IMR-90 (cell line): ENCODE results near the gene S100B. TPM values are rescaled to one million over a fixed set of nuclear protein-coding genes. Genes with fewer than 3 reads are reported as not detected.
A peak's percentile ranks its signal among the peaks of the same experiment; 100 is the strongest.

Experiments used
- ATAC-seq: fragments of 200-7000 bp; cut with Tn5 transposase; 2 replicates; pipeline ENCODE4 v1.9.1; 2020; ENCODE audit warnings: low read depth, mild to moderate bottlenecking, moderate library complexity
- BruUV-seq: library from RNA; stranded (reverse); fragments of 400-500 nt; replicated peaks from 2 replicates; lab custom pipeline; 2021; lab: Mats Ljungman, UMichigan
- CTCF ChIA-PET: fragments of 300-600 bp; formaldehyde crosslinking; extraction: SDS; loops from one replicate; lab custom pipeline; 2021; ENCODE audit warnings: antibody characterized with exemption; lab: Yijun Ruan, JAX
- POLR2A ChIA-PET: fragments of 300-600 bp; sonication (Branson Sonifier 250); formaldehyde crosslinking; loops from one replicate; lab custom pipeline; 2022; ENCODE audit warnings: antibody characterized with exemption; ENCODE audit not compliant: unreplicated experiment; lab: Charles Lee
- DNase-seq: peaks from one replicate; pipeline ENCODE4 v3.0.0; 2013
- H2AFZ ChIP-seq: replicated peaks from 2 replicates; pipeline ENCODE3; 2013; ENCODE audit warnings: low read length, mild to moderate bottlenecking; ENCODE audit not compliant: poor library complexity
- H2AK5ac ChIP-seq: 2 replicates; pipeline ENCODE4 v1.6.1; 2013; ENCODE audit warnings: low read depth, low read length, inconsistent platforms
- H2AK9ac ChIP-seq: replicated peaks from 2 replicates; pipeline ENCODE3; 2013; ENCODE audit warnings: mild to moderate bottlenecking, low read depth, low read length, moderate library complexity; ENCODE audit not compliant: poor library complexity
- H2BK120ac ChIP-seq: 2 replicates; pipeline ENCODE4 v1.6.1; 2013; ENCODE audit warnings: low read depth, low read length, inconsistent platforms
- H2BK15ac ChIP-seq: 3 replicates; pipeline ENCODE4 v1.6.1; 2013; ENCODE audit warnings: low read depth, low read length, inconsistent platforms
- H2BK20ac ChIP-seq: 2 replicates; pipeline ENCODE4 v1.6.1; 2013; ENCODE audit warnings: low read depth, mild to moderate bottlenecking, inconsistent platforms, low read length, moderate library complexity
- H2BK5ac ChIP-seq: 2 replicates; pipeline ENCODE4 v1.6.1; 2013; ENCODE audit warnings: mild to moderate bottlenecking, low read depth, low read length, inconsistent platforms; ENCODE audit not compliant: poor library complexity, severe bottlenecking
- H3K14ac ChIP-seq: replicated peaks from 2 replicates; pipeline ENCODE4 v1.6.1; 2013; ENCODE audit warnings: low read depth, low read length, inconsistent platforms
- H3K18ac ChIP-seq: 2 replicates; pipeline ENCODE4 v1.6.1; 2013; ENCODE audit warnings: low read depth, low read length, control low read depth
- H3K23ac ChIP-seq: 2 replicates; pipeline ENCODE4 v1.6.1; 2013; ENCODE audit warnings: low read depth, low read length, inconsistent platforms
- H3K27ac ChIP-seq: 2 replicates; pipeline ENCODE4 v1.5.1; 2013; ENCODE audit warnings: mild to moderate bottlenecking, control low read depth, low read length; ENCODE audit not compliant: insufficient read depth
- H3K27me3 ChIP-seq: 2 replicates; pipeline ENCODE4 v1.6.1; 2013; ENCODE audit warnings: low read length; ENCODE audit not compliant: control insufficient read depth, insufficient read depth
- H3K36me3 ChIP-seq: 2 replicates; pipeline ENCODE4 v1.6.1; 2013; ENCODE audit warnings: low read length, mixed read lengths; ENCODE audit not compliant: control insufficient read depth, insufficient read depth
- H3K4ac ChIP-seq: 2 replicates; pipeline ENCODE4 v1.6.1; 2013; ENCODE audit warnings: low read depth, low read length, inconsistent platforms
- H3K4me1 ChIP-seq: 2 replicates; pipeline ENCODE4 v1.6.1; 2013; ENCODE audit warnings: low read length, mixed read lengths; ENCODE audit not compliant: control insufficient read depth, insufficient read depth
- H3K4me2 ChIP-seq: 2 replicates; pipeline ENCODE4 v1.6.1; 2013; ENCODE audit warnings: low read depth, mild to moderate bottlenecking, control low read depth, low read length, moderate library complexity
- H3K4me3 ChIP-seq: 2 replicates; pipeline ENCODE4 v1.5.1; 2013; ENCODE audit warnings: low read depth, mild to moderate bottlenecking, control low read depth, low read length, moderate library complexity; ENCODE audit not compliant: insufficient read depth
- H3K56ac ChIP-seq: 2 replicates; pipeline ENCODE4 v1.6.1; 2013; ENCODE audit warnings: low read length, inconsistent platforms; ENCODE audit not compliant: insufficient read depth; ENCODE audit errors: extremely low read depth
- H3K79me1 ChIP-seq, 2 experiments: 2 replicates each; pipeline ENCODE4 v1.6.1; 2013; ENCODE audit warnings: low read length in 2 of 2, inconsistent platforms in 1 of 2, low read depth in 1 of 2
- H3K9ac ChIP-seq: 2 replicates; pipeline ENCODE4 v1.6.1; 2013; ENCODE audit warnings: low read depth, low read length, control low read depth
- H3K9me1 ChIP-seq: 2 replicates; pipeline ENCODE4 v1.6.1; 2013; ENCODE audit warnings: low read length, inconsistent platforms; ENCODE audit not compliant: insufficient read depth
- H3K9me3 ChIP-seq: 2 replicates; pipeline ENCODE4 v1.6.1; 2013; ENCODE audit warnings: low read length; ENCODE audit not compliant: control insufficient read depth, insufficient read depth
- H4K20me1 ChIP-seq: 2 replicates; pipeline ENCODE4 v1.6.1; 2013; ENCODE audit warnings: low read length, inconsistent platforms; ENCODE audit not compliant: insufficient read depth
- H4K5ac ChIP-seq: 2 replicates; pipeline ENCODE4 v1.6.1; 2013; ENCODE audit warnings: mild to moderate bottlenecking, low read depth, low read length, control low read depth
- H4K8ac ChIP-seq, 2 experiments: 2 replicates each; pipeline ENCODE4 v1.6.1; 2013; ENCODE audit warnings: low read depth in 2 of 2, low read length in 2 of 2, control low read depth in 1 of 2, inconsistent platforms in 1 of 2
- H4K91ac ChIP-seq: 2 replicates; pipeline ENCODE4 v1.6.1; 2013; ENCODE audit warnings: low read depth, low read length, inconsistent platforms; ENCODE audit not compliant: insufficient read depth
- BHLHE40 ChIP-seq: fragments of 150-350 bp; IDR thresholded peaks from 2 replicates; pipeline ENCODE4 v1.6.1; 2016; ENCODE audit warnings: mild to moderate bottlenecking, low read depth, low read length
- CEBPB ChIP-seq: IDR thresholded peaks from 2 replicates; pipeline ENCODE4 v1.6.1; 2012; ENCODE audit warnings: low read depth, low read length, improper control_type of control experiment
- FOS ChIP-seq: fragments of 150-350 bp; IDR thresholded peaks from 2 replicates; pipeline ENCODE4 v1.6.1; 2016; ENCODE audit warnings: low read depth, low read length
- MAFK ChIP-seq: IDR thresholded peaks from 2 replicates; pipeline ENCODE4 v1.6.1; 2012; ENCODE audit warnings: low read depth, low read length, improper control_type of control experiment
- MAZ ChIP-seq: IDR thresholded peaks from 2 replicates; pipeline ENCODE4 v1.6.1; 2012; ENCODE audit warnings: low read depth, mild to moderate bottlenecking, low read length, improper control_type of control experiment, moderate library complexity, borderline replicate concordance
- POLR2A ChIP-seq: IDR thresholded peaks from 2 replicates; pipeline ENCODE4 v1.6.1; 2012; ENCODE audit warnings: mild to moderate bottlenecking, low read depth, low read length
- RAD21 ChIP-seq: IDR thresholded peaks from 2 replicates; pipeline ENCODE4 v1.6.1; 2012; ENCODE audit warnings: low read length, improper control_type of control experiment
- RCOR1 ChIP-seq: IDR thresholded peaks from 2 replicates; pipeline ENCODE4 v1.6.1; 2012; ENCODE audit warnings: mild to moderate bottlenecking, low read length, improper control_type of control experiment; ENCODE audit not compliant: insufficient replicate concordance
- USF2 ChIP-seq: fragments of 150-350 bp; IDR thresholded peaks from 2 replicates; pipeline ENCODE4 v1.6.1; 2017; ENCODE audit warnings: mild to moderate bottlenecking, antibody characterized with exemption, low read length, low read depth
- WGBS, 2 experiments: methylation state at CpG; one replicate each; pipeline versions ENCODE4 v1.1.5 to v1.1.7; 2013; ENCODE audit warnings: missing lambda C conversion rate in 2 of 2; ENCODE audit not compliant: insufficient read length in 1 of 2; ENCODE audit errors: extremely low coverage in 2 of 2; 5-methylcytosine and 5-hydroxymethylcytosine counted together
- dilution Hi-C: fragments of 300-500 bp; cut with HindIII; formaldehyde crosslinking; loops from one replicate; pipeline ENCODE4 v1.14.3; 2018; ENCODE audit warnings: low sequenced_read_pairs; ENCODE audit not compliant: unreplicated experiment
- in situ Hi-C: fragments of 300-500 bp; cut with MboI; formaldehyde crosslinking; loops from 3 replicates; pipeline ENCODE4 v1.14.3; 2019; ENCODE audit warnings: low sequenced_read_pairs, inconsistent platforms, mixed read lengths
- intact Hi-C: fragments of 100-400 bp; cut with micrococcal nuclease; formaldehyde crosslinking; loops from 2 replicates; pipeline ENCODE4 v1.10.0; 2022
- polyA plus RNA-seq, 3 experiments: library from polyadenylated mRNA; depleted of rRNA; stranded (reverse); fragments of >200 nt; gene quantifications; 2 replicates each; pipeline ENCODE4 v1.2.3, GENCODE V29; 2012; ENCODE audit warnings: low replicate concordance in 1 of 3
- total RNA-seq: library from RNA; depleted of rRNA; stranded (reverse); fragments of >200 nt; gene quantifications from 2 replicates; pipeline ENCODE4 v1.2.3, GENCODE V29; 2012

Gene S100B
- total and polyA plus RNA-seq, 2 of the 4 experiments (the other 2 are of a cell fraction), result 0.18 to 0.26 TPM

- Histone ChIP-seq H4K20me1 (no peaks in the 10 kb centered on the region; the same call in 1 of the 2 replicates), H3K9ac (no peak overlapping the region), H3K9me3 (no peaks in the 10 kb centered on the region), H3K36me3 (peaks cover 58% of the 10 kb centered on the region), H3K27me3 (no peaks in the 10 kb centered on the region), H3K4me1 (no peaks in the 10 kb centered on the region), H3K9me1 (no peaks in the 10 kb centered on the region), H3K56ac (no peak overlapping the region), H3K79me1 (no peaks in the 10 kb centered on the region), H3K27ac (no peak overlapping the region), H4K5ac (no peak overlapping the region), H3K4ac (no peak overlapping the region), H2BK120ac (no peak overlapping the region), H4K91ac (no peak overlapping the region), H2AK5ac (no peak overlapping the region), H2BK5ac (no peak overlapping the region), H2AK9ac (no peak overlapping the region), H3K14ac (no peak overlapping the region), H4K8ac (no peak overlapping the region), H3K4me2 (no peak overlapping the region), H2BK15ac (no peak overlapping the region), H3K4me3 (no peak overlapping the region), H3K23ac (no peak overlapping the region), H2BK20ac (no peak overlapping the region), H2AFZ (no peak overlapping the region), H3K18ac (no peak overlapping the region)
- dilution Hi-C loops (no loop called here), in situ Hi-C loops (no loop called here), intact Hi-C loops (no loop called here)
- TF ChIP-seq USF2 (no peak), MAZ (no peak), POLR2A (no peak), RAD21 (no peak), FOS (no peak), MAFK (no peak), BHLHE40 (no peak), RCOR1 (no peak), CEBPB (no peak)
- ChIA-PET CTCF (no interaction called here), POLR2A (no interaction called here)
- DNase-seq, result no peak
- ATAC-seq, result no peak
- TSS peak; percentile 16 for BruUV-seq
- no CpG with 5 or more reads among the region's 5 CpGs for WGBS, 2 experiments
Observed at GRCh38 chr21:46552865-46553379, 52.0 kb downstream of the S100B start.
